ENCODE measurements around the gene ANAPC13. TPM values are rescaled to one million over a fixed set of nuclear protein-coding genes. Genes with fewer than 3 reads are reported as not detected.

ANAPC13 gene
- total RNA-seq, 2 experiments from 2014 or later: 12.9 to 16.8 TPM

DNA sequence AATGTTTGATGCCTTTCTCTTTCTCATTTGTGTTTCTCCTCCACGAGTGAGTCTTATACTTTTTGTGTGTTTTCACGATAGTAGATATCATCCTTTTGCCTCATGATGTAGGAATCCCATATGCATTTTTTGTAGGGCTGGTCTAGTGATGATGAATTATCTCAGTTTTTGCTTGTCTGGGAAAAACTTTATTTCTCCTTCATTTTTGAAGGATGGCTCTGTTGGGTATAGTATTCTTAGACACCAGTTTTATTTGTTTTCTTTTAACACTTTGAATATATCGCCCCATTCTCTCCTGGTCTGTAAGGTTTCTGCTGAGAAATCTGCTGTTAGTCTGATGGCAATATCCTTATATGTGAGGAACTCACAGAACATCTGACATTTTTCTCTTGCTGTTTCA is 18.3 kb upstream of the ANAPC13 start:
- H3K4me3 Mint-ChIP-seq: no peak overlapping the region
- intact Hi-C loops (cut with DNase I, micrococcal nuclease): no loop called here

DNA sequence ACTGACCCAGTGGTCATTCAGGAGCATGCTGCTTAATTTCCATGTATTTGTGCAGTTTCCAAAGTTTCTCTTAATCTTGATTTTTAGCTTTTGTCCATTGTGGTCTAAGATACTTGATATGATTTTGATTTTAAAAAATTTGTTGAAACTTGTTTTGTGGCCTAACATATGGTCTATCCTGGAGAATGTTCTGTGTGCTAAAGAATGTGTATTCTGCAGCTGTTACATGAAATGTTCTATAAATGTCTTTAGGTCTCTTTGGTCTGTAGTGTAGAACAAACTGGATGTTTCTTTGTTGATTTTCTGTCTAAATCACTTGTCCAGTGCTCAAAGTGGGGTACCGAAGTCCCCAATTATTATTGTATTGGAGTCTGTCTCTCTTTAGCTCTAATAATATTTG is 17.5 kb upstream of the ANAPC13 start:
- H3K36me3 ChIP-seq (ENCODE audit: insufficient read depth, low read length): peaks cover 15% of the 10 kb centered on the region
- H3K9me3 ChIP-seq (ENCODE audit: control insufficient read depth in 1 of 2, insufficient read depth in 1 of 2, low read length in 2 of 2): peaks cover 0 to 9% of the 10 kb centered on the region in 2 experiments
- H3K27ac ChIP-seq (ENCODE audit: low read depth in 1 of 2, low read length in 2 of 2): no peak overlapping the region
- TF ChIP-seq, protein P1, sequence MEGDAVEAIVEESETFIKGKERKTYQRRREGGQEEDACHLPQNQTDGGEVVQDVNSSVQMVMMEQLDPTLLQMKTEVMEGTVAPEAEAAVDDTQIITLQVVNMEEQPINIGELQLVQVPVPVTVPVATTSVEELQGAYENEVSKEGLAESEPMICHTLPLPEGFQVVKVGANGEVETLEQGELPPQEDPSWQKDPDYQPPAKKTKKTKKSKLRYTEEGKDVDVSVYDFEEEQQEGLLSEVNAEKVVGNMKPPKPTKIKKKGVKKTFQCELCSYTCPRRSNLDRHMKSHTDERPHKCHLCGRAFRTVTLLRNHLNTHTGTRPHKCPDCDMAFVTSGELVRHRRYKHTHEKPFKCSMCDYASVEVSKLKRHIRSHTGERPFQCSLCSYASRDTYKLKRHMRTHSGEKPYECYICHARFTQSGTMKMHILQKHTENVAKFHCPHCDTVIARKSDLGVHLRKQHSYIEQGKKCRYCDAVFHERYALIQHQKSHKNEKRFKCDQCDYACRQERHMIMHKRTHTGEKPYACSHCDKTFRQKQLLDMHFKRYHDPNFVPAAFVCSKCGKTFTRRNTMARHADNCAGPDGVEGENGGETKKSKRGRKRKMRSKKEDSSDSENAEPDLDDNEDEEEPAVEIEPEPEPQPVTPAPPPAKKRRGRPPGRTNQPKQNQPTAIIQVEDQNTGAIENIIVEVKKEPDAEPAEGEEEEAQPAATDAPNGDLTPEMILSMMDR (IDR thresholded peaks at IDR 0.05): no peak
- H3K27me3 ChIP-seq (ENCODE audit: control insufficient read depth in 1 of 2, insufficient read depth in 2 of 2, low read length in 2 of 2): no peaks in the 10 kb centered on the region
- CTCF ChIA-PET: interaction anchor here (0.6 kb wide), 1 partner anchor 26 kb away, joined by 3 read pairs; no protein-coding TSS in a partner anchor
- DNase-seq (no peak), ATAC-seq (ENCODE audit: poor library complexity) (no peak)
- H3K36me3 Mint-ChIP-seq (ENCODE audit: low read depth): peaks cover 95% of the 10 kb centered on the region
- peaks cover 65% of the 10 kb centered on the region for H3K4me1 Mint-ChIP-seq (ENCODE audit: low read depth)
- peaks cover 4% of the 10 kb centered on the region for H3K4me1 ChIP-seq (ENCODE audit: insufficient read depth, low read length)
- no peak overlapping the region for H3K4me3 ChIP-seq (ENCODE audit: low read length)
- POLR2A ChIA-PET: interaction anchor here (1.3 kb wide), 1 partner anchor 17 kb away, joined by 4 read pairs; the partner anchor contains the start of genes ANAPC13 and CEP63
- H3K9me3 Mint-ChIP-seq: peaks cover 20% of the 10 kb centered on the region
- no peak overlapping the region for H3K27ac Mint-ChIP-seq
- H3K27me3 Mint-ChIP-seq: no peaks in the 10 kb centered on the region
- intact Hi-C loops (cut with DNase I, micrococcal nuclease): no loop called here
- no peak overlapping the region for H3K4me3 Mint-ChIP-seq

More for the DNA sequence above, 18.3 kb upstream of the ANAPC13 start:
- peaks cover 0 to 9% of the 10 kb centered on the region in 2 experiments for H3K9me3 ChIP-seq (ENCODE audit: control insufficient read depth in 1 of 2, insufficient read depth in 1 of 2, low read length in 2 of 2)
- ChIA-PET POLR2A (interaction anchor here (1.3 kb wide), 1 partner anchor 18 kb away, joined by 4 read pairs; the partner anchor contains the start of genes ANAPC13 and CEP63), CTCF (no interaction called here)
- TF ChIP-seq, protein P1 (IDR thresholded peaks at IDR 0.05): no peak
- no peak overlapping the region for H3K27ac ChIP-seq (ENCODE audit: low read depth in 1 of 2, low read length in 2 of 2)
- peaks cover 20% of the 10 kb centered on the region for H3K36me3 ChIP-seq (ENCODE audit: insufficient read depth, low read length)
- H3K27me3 Mint-ChIP-seq: no peaks in the 10 kb centered on the region
- peaks cover 95% of the 10 kb centered on the region for H3K36me3 Mint-ChIP-seq (ENCODE audit: low read depth)
- peaks cover 60% of the 10 kb centered on the region for H3K4me1 Mint-ChIP-seq (ENCODE audit: low read depth)
- H3K27me3 ChIP-seq (ENCODE audit: control insufficient read depth in 1 of 2, insufficient read depth in 2 of 2, low read length in 2 of 2): no peaks in the 10 kb centered on the region
- no peak overlapping the region for H3K27ac Mint-ChIP-seq
- H3K9me3 Mint-ChIP-seq: peaks cover 20% of the 10 kb centered on the region
- H3K4me3 ChIP-seq (ENCODE audit: low read length): no peak overlapping the region
- ATAC-seq (ENCODE audit: poor library complexity) (no peak), DNase-seq (no peak)
- H3K4me1 ChIP-seq (ENCODE audit: insufficient read depth, low read length): peaks cover 4% of the 10 kb centered on the region

DNA sequence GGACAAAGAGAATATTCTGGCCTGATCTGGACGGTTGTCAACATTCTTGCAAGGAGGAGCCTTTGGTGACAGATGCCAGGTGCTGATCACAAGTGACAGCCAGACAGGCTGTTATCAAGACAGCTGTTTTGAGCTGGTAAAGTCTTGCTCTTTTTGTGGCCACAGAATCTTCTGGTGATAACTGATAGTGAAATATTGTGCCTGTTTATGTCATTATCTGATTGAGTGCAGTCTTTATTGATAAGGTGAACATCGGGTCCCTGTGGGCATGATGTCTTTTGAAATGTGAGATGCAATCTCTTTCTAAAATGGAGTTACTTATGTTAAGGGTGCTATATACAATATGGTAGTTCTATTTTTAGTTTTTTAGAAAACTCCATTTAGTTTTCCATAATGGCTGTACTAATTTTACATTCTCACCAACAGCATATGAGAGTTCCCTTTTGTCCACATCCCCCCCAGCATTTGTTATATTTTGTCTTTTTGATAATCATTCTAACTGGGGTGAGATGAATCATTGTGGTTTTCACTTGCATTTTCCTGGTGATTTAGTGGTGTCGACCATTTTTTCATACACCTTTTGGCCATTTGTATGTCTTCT is 10.8 kb upstream of the ANAPC13 start:
- peaks cover 14% of the 10 kb centered on the region for H3K36me3 ChIP-seq (ENCODE audit: insufficient read depth, low read length)
- no peak for ATAC-seq (ENCODE audit: poor library complexity)
- no peak overlapping the region for H3K4me3 Mint-ChIP-seq
- no peak overlapping the region for H3K27ac Mint-ChIP-seq
- H3K4me1 ChIP-seq (ENCODE audit: insufficient read depth, low read length): no peaks in the 10 kb centered on the region
- H3K9me3 Mint-ChIP-seq: peaks cover 7% of the 10 kb centered on the region
- H3K27me3 Mint-ChIP-seq: no peaks in the 10 kb centered on the region
- H3K4me3 ChIP-seq (ENCODE audit: low read length): no peak overlapping the region
- intact Hi-C loops (cut with DNase I, micrococcal nuclease): no loop called here
- POLR2A ChIA-PET: interaction anchor here (2.5 kb wide), 1 partner anchor 11 kb away, joined by 7 read pairs; the partner anchor contains the start of genes ANAPC13 and CEP63
- TF ChIP-seq, protein P1 (IDR thresholded peaks at IDR 0.05): no peak
- CTCF ChIA-PET: no interaction called here
- H3K27ac ChIP-seq (ENCODE audit: low read depth in 1 of 2, low read length in 2 of 2): no peak overlapping the region
- no peak for DNase-seq
- H3K9me3 ChIP-seq (ENCODE audit: control insufficient read depth in 1 of 2, insufficient read depth in 1 of 2, low read length in 2 of 2): no peaks in the 10 kb centered on the region
- peaks cover 76% of the 10 kb centered on the region for H3K4me1 Mint-ChIP-seq (ENCODE audit: low read depth)
- H3K27me3 ChIP-seq (ENCODE audit: control insufficient read depth in 1 of 2, insufficient read depth in 2 of 2, low read length in 2 of 2): no peaks in the 10 kb centered on the region
- peaks cover 66% of the 10 kb centered on the region for H3K36me3 Mint-ChIP-seq (ENCODE audit: low read depth)

Measured in CD4-positive, alpha-beta T cell (primary cell).